Right ventricle myocardium superior (tissue), 1 donor: ENCODE measurements around the gene UVSSA. TPM values are rescaled to one million over a fixed set of nuclear protein-coding genes. Genes with fewer than 3 reads are reported as not detected.
"Not testable (repeated sequence)": the region's sequence is repeated elsewhere in the genome, so short reads cannot be mapped to it uniquely, and the experiment has no call there.

Source experiments
- ATAC-seq: fragments of 200-7000 bp; cut with Tn5 transposase; one replicate; pipeline ENCODE4 v1.9.1; 2020; ENCODE audit warnings: mild to moderate bottlenecking; ENCODE audit not compliant: poor library complexity
- DNase-seq: peaks from one replicate; pipeline ENCODE4 v3.0.0-alpha.2; 2020
- intact Hi-C: fragments of 100-400 bp; cut with DNase I; formaldehyde crosslinking; loops from one replicate; pipeline ENCODE4 v1.11.2; 2022
- total RNA-seq: library from RNA; stranded (reverse); fragmentation: NEBNext Ultra II Directional; extraction: Animal tissue kit (Norgen Biotek cat#: 25700); gene quantifications from one replicate; pipeline ENCODE4 v1.2.1, GENCODE V29; 2021
- donor health status: DM: no; HTN: yes; CAD: no; lungs with severe emphysema.

The UVSSA gene
- total RNA-seq, 1 donor from 2014 or later: 6.7 TPM

DNA sequence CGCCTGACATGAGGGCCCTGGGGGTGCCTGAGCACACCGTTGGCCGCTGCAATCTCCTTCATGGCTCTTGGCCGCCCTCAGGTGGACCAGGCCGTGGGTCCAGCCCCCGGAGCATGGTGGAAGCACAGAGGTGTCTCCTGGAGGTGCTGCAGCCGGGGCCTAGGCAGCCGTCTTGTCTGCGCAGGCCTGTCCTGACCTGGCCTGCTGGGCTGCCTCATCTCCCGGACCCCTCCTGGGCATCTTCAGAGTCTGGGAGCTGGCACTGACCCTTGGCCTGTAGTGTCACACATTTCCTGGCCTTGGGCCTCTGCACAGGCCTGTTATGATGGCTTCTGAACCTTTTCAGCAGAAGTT, 20.9 kb downstream of the UVSSA start:
- no peak for ATAC-seq
- intact Hi-C loops: no loop called here
- DNase-seq: peak; percentile 33

DNA sequence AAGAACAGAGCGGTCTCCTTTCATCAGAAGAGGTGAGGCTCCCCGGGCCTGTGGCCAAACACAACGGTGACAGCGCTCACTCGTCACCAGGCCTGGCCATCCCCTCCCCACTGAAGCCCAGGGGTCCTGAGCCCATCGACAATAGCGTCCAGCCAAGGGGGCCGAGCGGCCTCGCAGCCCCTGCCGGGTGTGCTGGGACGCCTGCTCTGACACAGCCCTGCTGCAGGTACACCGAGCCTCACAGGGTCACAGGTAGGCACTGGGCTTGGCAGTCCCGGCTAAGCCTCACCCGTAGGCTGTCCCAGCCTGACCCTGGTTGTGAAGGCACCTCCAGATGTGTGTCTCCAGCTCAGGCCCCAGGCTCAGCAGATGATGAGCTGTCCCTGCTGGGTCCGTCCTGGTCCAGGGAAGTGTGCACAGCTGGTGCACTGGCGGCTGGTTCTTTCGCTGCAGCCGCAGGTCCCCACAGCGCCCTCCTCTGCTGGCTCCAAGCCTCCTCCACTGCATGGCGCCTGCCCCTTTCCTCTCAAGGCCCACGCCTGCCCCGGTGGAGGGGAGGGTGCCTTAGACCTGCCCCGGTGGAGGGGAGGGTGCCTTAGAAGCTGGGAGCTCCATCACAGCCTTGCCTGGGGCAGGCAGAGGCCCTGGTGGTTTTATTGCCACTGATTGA, 21.5 kb downstream of the UVSSA start:
- DNase-seq: peak; percentile 22
- intact Hi-C loops: no loop called here
- peak; percentile 12 for ATAC-seq

DNA sequence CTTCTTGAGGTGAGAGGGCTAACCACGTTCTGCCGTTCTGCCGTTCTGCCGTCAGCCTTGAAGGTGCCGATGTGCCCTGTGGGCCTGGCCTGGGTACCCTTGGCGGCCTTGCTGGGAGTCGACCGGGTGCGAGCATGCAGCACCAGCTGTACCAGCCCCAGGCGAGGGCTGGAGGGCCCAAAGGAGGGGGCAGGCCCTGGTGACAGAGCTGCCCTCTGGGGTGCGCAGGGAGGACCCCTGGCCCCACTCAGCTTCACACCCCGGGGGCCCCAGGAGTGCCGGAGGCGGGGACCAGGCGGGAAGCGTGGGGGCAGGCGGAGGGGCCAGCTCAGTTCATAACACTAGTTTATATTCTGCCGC, 22.1 kb downstream of the UVSSA start:
- peak; percentile 36 for DNase-seq
- intact Hi-C loops: no loop called here
- no peak for ATAC-seq

DNA sequence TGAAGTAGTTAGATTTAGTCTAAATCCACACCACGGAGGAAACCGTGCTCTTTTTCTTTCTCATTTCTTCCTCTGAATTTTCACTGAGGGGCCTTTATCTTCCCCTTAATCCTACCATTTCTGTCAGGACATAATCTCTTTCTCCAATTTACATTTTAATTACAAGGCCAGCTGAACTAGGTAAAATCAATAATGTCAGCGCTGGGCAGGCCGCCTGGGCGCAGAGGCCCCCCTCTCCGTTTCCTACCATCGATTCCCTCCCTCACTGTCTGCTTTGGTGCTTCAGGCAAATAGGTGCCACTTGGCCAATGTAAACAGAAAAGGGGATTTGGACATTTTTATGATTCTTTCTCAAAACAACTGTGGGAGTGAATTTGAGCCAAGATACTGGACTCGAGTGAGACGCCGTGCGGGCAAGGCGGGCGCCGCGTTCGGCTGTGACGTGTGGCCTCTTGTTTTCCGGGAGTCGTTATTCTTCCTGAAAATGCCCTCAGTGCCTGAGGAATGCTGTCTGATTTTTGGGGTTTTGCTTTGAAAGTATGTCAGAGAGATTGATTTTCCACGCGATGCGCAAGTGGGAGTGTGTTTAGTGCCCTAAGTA, 22.6 kb downstream of the UVSSA start:
- DNase-seq (peak; percentile 27), ATAC-seq (no peak)
- intact Hi-C loops: no loop called here

DNA sequence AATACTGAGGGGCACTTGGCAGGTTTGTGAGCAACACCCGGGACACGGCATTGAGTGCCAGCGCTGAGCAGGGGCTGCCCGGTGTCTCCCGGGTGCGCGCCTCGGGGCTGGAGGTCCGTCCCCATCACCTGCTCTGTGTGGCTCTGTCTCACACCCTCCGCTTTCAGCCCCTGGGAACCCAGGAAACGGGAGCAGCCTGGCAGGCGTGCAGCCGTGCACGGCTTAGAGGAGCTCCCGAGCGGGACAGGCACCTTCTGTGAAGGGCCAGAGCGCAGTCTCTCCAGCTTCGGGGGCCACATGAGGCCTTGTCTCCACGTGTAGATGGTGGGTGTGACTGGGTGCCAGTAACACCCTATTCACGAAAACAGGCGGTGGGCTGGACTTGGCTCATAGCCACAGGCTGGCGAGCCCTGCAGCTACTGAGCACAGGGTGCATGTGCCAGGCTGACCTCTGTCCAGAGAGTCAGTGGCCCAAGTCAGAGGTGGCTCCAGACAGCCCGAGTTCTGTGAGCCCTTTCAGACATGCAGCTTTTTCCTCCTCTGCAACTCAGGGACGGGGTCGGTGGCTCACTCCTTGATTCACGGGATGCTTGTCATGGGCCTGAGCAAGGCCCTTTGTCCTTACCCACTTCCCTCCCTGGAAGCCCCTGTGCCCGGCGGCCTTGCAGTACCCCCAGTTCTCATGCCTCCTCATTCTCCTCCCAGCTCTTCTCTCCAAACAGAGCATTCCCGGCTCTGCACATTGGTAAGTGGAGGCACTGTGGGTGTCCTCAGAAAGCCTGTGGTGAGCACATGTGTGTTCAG, 23.5 kb downstream of the UVSSA start:
- ATAC-seq: no peak
- intact Hi-C loops: no loop called here
- peak; percentile 30 for DNase-seq

DNA sequence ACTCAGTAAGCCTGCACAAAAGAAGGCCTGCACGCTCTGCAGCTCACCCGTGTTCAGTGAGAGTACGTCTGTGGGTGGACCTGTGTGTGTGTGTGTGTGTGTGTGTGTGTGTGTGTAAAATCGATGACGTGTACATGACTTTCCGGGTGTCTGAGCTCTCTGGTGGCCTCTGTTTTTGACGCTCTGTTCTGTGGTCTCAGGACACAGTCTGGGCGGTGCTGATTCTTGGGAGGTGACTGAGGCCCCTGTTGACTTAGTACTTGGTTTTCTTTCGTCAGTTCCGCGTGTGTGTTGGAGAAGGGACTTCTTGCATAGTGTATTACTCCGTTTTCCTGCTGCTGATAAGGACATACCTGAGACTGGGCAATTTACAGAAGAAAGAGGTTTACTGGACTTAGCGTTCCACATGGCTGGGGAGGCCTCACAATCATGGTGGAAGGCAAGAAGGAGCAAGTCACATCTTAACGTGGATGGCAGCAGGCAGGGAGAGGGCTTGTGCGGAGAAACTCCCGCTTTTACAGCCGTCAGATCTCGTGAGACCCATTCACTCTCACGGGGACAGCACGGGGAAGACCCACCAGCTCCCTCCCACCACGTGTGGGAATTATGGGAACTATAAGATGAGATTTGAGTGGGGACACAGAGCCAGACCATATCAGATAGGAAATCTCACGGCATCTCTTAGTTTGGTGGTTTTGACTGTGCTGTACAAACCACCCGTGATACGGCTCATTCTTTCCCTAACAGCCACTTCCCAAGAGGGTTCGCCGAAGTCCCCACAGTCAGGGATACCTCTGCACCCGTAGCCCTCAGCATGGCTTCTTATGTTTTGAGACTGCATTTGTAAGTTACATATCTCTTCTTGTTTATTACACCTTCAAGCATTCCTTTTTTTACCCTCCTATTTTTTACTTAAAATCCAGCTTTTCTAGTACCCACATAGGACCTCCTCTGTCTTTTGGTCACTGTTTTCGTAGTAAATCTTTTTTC, 24.5 kb downstream of the UVSSA start:
- DNase-seq: peak; percentile 13
- intact Hi-C loops: no loop called here
- ATAC-seq: no peak

DNA sequence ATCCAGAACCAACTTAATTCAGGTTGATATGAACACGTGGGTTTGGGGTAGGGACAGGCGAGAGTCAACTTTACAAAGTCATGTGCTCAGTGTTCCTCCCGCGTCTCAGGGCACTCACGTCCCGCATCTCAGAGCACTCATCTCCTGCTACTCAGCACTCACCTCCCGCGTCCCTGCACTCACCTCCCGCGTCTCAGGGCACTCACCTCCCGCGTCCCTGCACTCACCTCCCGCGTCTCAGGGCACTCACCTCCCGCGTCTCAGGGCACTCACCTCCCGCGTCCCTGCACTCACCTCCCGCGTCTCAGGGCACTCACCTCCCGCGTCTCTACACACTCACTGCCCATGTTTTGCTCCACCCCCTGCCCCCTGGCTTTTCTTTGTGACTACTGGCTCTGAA, 25.6 kb downstream of the UVSSA start:
- ATAC-seq, intact Hi-C loops, DNase-seq: not testable (repeated sequence)

DNA sequence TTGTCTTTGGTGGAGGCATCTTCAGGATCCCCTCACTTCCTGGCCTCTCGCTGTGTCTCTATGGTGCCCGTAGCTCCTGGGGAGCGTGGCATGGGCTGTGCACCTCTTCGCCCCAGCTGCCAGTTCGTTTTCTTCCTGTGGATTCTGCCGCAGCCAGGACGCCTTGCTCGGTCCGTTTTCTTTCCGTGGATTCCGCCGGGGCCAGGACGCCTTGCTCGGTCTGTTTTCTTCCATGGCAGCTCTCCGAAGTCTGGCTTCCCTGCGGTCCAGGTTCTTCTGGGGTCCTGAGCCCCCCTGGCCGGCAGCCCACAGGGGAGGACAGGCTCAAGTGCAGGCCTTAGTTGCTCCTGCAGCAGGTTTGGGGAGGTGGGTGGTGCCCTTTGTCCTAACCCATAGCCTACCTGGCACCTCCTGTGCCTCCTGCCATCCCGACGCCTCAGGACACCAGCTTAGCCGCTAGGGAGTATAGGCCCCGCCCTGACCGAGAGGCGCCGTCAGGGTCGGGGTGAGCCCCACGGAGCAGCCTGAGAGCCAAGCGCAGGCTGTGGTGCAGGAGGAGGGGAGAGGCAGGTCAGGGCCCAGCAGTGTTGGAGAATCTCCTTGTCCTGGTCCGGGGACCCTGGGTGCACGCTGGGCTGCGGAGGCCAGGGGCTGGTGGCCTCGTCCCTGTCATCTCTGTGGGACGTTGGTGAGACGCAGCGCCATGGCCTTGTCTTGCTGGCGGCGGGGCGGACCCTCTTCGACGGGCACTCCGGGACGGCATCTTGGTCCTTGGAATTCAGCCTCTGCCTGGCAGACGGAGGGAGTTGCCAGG, 27.1 kb downstream of the UVSSA start:
- ATAC-seq (no peak), DNase-seq (peak; percentile 27)
- intact Hi-C loops: no loop called here

DNA sequence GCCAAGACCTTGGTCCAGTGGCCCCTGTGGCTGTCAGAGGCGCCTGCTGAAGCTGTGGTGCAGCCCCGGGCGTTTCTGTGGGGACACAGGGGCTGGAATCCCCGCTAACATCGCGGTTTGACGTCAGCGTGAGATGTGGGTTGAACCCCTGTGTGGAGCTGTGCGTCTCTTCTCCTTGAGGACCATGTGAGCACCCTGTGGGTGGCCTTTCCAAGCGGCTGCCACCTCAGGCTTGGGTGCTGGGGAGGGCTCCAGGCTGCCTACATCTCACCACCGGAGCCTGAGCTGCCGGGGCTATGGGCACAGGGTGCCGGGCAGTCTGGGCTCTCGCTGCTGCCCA, 27.7 kb downstream of the UVSSA start:
- ATAC-seq: no peak
- intact Hi-C loops: no loop called here
- no peak for DNase-seq

DNA sequence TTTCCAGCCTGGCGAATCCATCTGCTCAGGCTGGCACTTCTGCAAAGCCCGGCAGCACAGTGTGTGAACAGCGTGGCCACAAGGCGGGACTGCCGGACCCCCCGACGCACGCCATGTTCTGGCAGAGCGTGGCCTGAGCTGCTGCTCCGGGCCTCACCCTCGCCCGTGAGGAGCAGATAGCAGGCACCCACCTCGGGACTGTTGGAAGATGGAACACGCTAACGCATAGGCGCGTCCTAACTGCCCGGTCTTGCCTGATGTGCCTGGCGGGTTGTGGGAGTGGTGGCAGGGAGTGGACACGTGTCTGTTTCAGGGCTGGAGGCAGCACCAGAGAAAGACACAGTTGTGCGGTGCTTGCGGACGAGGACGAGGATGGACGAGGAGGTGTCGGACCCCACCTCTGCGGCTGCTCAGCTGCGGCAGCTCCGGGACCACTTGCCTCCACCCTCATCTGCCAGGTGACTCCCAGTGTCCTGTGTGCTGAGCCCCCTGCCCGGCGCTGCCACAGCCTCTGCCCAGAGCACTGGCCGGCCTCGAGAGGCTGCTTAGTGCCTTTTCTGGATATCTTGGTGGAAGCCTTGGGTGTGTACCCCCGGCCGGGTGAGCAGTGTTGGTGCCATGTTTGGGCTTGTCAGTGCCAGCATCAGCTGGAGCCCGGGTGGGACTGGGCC, 28.2 kb downstream of the UVSSA start:
- intact Hi-C loops: no loop called here
- ATAC-seq (no peak), DNase-seq (peak; percentile 25)

DNA sequence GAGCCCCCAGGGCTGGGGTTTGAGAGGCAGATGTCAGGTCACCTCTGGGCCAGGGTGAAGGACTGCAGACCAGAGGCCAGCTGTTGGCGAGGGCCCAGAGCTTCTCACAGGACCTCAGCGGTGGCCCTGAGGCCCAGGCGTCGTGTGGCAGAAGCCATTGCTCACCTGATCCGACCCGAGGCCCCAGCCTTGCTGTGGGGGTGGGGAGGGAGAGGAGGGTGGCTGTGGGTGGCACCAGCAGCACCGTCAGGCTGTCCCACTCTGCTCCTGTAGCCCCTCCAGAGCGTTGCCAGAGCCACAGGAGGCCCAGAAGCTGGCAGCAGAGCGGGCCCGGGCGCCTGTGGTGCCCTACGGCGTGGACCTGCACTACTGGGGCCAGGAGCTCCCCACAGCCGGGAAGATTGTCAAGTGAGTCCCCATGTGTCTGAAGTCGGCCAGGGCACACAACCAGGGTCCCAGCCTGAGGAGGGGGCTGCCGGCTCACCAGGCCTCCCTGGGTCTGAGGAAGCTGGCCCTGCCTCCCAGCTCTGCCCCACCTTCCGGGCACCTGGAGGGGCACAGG, 28.8 kb downstream of the UVSSA start:
- ATAC-seq (peak; percentile 11), DNase-seq (peak; percentile 28)
- intact Hi-C loops: no loop called here

DNA sequence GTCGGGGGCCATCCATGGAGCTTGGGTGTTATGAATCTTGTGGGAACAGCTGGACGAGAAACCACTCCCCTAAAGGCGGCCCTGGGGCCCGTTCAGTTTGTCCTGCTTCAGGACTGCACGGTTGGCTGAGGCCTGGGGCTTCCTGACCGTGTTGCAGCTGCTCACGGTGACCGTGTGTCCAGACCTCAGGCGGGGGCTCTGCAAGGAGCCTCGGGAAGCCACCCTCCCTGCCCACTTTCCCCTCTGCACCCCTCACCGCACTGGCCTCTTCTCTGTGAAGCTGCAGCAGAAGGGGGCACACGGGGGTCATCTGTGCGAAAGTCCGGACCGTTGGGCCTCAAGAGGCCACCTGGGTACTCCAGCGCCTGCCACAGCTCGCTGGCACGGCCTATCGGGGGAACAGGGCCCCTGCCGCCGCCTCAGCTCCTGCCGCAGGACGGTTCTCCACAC, 29.4 kb downstream of the UVSSA start:
- intact Hi-C loops: no loop called here
- no peak for ATAC-seq
- no peak for DNase-seq

DNA sequence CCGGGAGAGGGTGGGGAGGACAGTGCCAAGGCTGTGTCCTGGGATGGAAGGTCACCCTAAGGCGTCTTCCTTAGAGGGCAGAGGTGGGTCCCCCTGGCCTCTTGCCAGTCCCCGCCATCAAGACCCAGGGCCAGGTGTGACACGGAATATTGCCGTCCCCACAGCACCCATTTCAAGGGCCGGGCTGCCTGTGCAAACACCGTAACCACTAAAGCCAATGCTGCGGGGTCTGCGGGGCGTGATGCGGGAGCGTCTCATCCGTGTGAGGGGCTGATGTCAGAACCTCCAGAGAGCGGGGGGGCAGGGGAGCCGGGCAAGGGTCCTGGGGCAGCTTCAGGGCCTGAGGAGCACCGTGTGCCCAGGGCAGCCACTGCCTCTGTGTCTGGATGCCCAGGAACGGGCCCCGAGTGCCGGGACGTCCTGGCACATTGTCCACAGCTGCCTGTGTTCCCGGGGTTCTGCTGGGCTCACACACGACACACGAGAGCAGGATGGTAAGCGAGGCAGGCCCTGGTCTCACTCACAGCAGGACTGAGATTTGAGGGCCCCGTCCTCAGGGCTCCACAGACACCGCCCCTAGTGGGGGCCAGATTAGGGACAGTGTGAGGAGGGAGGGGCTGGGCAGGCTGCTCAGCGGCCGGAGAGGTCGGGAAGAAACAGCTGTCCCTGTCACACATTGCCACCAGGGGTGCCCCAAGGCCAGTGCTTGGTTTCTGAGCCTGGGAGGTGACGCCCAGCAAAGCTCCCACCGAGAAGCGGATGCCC, 30.0 kb downstream of the UVSSA start:
- intact Hi-C loops: no loop called here
- ATAC-seq: no peak
- peak; percentile 43 for DNase-seq

DNA sequence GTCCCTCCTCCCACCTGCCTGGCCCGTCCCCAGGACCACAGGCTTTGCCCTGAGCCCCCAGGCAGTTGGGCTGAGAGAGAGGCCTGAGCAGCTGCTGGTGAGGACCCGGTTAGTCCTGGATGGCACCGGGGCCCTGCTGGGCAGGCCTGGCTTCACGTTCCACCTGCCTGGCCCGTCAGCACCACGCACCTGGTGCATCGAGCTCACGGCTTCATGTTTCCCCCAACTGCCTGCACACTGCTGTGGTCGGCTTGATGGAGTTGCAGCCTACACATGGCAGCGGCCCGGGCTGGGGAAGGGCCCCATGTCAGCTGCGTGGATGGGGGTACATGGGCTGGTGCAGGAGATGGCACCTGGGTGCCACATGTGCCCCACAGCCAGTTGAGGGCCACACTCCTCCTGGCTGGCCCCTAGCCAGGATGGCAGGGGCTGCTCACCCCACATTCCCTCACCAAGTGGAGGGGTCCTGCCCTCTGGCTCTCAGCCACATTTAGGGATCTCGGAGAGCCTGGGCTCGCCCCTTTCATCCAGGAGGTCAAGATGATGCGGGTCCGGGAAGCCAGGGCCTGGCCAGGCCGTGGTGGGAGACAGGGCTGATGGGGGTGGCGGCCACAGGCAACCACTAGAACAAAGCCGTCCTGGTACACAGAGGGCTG, 30.7 kb downstream of the UVSSA start:
- peak; percentile 26 for DNase-seq
- ATAC-seq: no peak
- intact Hi-C loops: no loop called here

DNA sequence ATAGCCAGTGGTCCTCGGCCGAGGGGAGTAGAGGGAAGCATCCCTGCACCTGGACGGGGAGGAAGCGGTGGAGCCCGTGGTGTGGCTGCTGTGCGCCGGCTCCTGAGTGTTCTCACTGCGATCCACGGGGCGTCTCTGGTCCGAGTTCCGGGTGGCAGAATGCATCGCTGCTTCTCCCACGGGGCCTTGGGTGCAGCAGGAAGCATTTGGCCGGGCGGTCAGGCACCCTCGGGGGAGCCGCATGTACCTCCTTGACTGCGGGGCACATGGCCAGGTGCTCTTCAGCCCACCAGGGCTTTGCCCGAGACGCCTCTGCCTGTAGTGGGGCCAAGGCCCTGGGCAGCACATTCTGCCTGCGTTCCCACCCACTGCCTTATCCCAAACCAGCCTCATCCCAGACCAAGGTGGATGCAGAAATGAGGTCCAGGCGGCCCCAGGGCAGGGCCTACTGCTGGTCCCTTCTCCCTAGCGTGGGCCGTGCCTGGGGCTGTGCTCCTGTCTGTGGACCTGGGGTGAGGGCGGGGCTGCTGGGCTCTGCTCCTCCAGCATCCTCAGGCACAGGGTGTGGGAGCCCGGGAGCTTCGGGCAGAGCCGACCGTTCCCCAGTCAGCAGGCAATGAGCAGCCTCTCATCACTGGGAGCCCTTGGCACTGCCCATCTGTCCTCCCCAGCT, 31.7 kb downstream of the UVSSA start:
- ATAC-seq (no peak), DNase-seq (peak; percentile 33)
- intact Hi-C loops: no loop called here

DNA sequence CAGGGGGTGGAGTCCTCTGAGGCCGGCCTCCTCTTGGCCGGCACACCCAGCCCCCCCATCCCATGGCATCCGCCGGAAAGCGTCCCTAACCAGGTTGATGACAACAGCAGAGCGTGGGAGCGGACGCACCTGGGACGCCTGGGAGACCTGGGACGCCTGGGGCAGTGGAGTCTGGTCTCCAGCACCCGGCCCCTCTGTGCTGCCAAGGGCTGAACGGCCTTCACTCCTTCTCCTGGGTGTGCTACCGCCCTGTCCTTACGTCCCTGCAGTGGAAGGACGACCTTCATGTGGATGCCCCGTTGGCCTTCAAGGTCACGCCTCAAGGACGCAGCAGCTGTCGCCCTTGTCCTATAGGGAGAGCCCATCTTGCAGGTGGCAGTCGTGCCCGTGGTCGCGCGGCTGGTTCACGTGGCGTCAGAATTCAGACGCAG, 32.4 kb downstream of the UVSSA start:
- ATAC-seq (no peak), DNase-seq (no peak)
- intact Hi-C loops: no loop called here
